HL-60 (cell line): ENCODE results near the gene UST.

Experiments
- DNase-seq, 2 experiments: peaks; one replicate each; pipeline ENCODE4 v3.0.0-alpha.2; 2010 to 2020; ENCODE audit warnings: low read depth in 1 of 2, low spot score in 1 of 2
- H3K27ac ChIP-seq: fragments of 250-450 bp; sonication (Bioruptor Pico); replicated peaks from 2 replicates; pipeline ENCODE4 v1.5.1; 2020; ENCODE audit warnings: mild to moderate bottlenecking, moderate library complexity
- H3K27me3 ChIP-seq: fragments of 250-450 bp; sonication (Bioruptor Pico); 2 replicates; pipeline ENCODE4 v1.5.1; 2021; ENCODE audit warnings: mild to moderate bottlenecking, moderate library complexity; ENCODE audit not compliant: insufficient read depth, poor library complexity, severe bottlenecking
- H3K4me3 ChIP-seq: replicated peaks from 2 replicates; pipeline ENCODE4 v1.5.1; 2011; ENCODE audit warnings: mild to moderate bottlenecking, control low read depth, low read length; ENCODE audit not compliant: insufficient read depth
- CTCF ChIP-seq: IDR thresholded peaks from one replicate; pipeline ENCODE4 v1.5.1; 2011; ENCODE audit warnings: low read length, control low read depth, inconsistent platforms; ENCODE audit not compliant: insufficient read depth
- GABPA ChIP-seq: IDR thresholded peaks from 2 replicates; pipeline ENCODE4 v1.6.1; 2012; ENCODE audit warnings: low read depth
- POLR2AphosphoS5 ChIP-seq: IDR thresholded peaks from 2 replicates; pipeline ENCODE4 v1.6.1; 2012; ENCODE audit warnings: low read depth
- REST ChIP-seq: IDR thresholded peaks from 2 replicates; pipeline ENCODE4 v1.6.1; 2012; ENCODE audit warnings: low read depth; ENCODE audit not compliant: insufficient replicate concordance
- SPI1 ChIP-seq: IDR thresholded peaks from 2 replicates; pipeline ENCODE4 v1.6.1; 2012; ENCODE audit warnings: low read depth, mild to moderate bottlenecking, borderline replicate concordance

The UST gene

GRCh38 chr6:149025061-149025460, 278.2 kb downstream of the UST start:
- Histone ChIP-seq H3K27ac (no peak overlapping the region), H3K27me3 (no peaks in the 10 kb centered on the region), H3K4me3 (no peak overlapping the region)
- DNase-seq: no peak
- TF ChIP-seq POLR2AphosphoS5 (no peak), REST (no peak), SPI1 (no peak), GABPA (no peak), CTCF (no peak)

GRCh38 chr6:149026530-149026942, 279.7 kb downstream of the UST start:
- TF ChIP-seq POLR2AphosphoS5: no peak
- TF ChIP-seq CTCF: peak; percentile 44
- TF ChIP-seq GABPA: no peak
- TF ChIP-seq REST: no peak
- DNase-seq: peak; percentile 15 to 60

GRCh38 chr6:149027484-149027883, 280.7 kb downstream of the UST start:
- no peaks in the 10 kb centered on the region for H3K27me3 ChIP-seq
- H3K27ac ChIP-seq: no peak overlapping the region

More at GRCh38 chr6:149026530-149026942, 279.7 kb downstream of the UST start:
- Histone ChIP-seq H3K27ac (no peak overlapping the region), H3K4me3 (no peak overlapping the region), H3K27me3 (no peaks in the 10 kb centered on the region)

More at GRCh38 chr6:149027484-149027883, 280.7 kb downstream of the UST start:
- no peak for DNase-seq
- TF ChIP-seq POLR2AphosphoS5 (no peak), CTCF (no peak), GABPA (no peak), SPI1 (no peak), REST (no peak)
- no peak overlapping the region for H3K4me3 ChIP-seq
